Esophagus squamous epithelium (tissue), 4 donors: Measurements from ENCODE around the gene TNFSF11.

Experiments used
- POLR2A ChIP-seq, 4 donors: fragments of 450-650 bp; IDR thresholded peaks; one replicate each; pipeline ENCODE4 v1.6.1; 2017; ENCODE audit warnings: antibody characterized with exemption in 4 of 4, mild to moderate bottlenecking in 4 of 4, moderate library complexity in 3 of 4
- TF ChIP-seq, protein P1 (sequence below), 6 experiments: fragments of 450-650 bp in 4 of 6; fragments of 200-600 bp in 2 of 6; sonication (generic) in 2 of 6; IDR thresholded peaks; one replicate each; pipeline ENCODE4 v1.5.1; 2016 to 2019; ENCODE audit warnings: antibody characterized with exemption in 6 of 6, mild to moderate bottlenecking in 4 of 6, moderate library complexity in 4 of 6

DNA sequence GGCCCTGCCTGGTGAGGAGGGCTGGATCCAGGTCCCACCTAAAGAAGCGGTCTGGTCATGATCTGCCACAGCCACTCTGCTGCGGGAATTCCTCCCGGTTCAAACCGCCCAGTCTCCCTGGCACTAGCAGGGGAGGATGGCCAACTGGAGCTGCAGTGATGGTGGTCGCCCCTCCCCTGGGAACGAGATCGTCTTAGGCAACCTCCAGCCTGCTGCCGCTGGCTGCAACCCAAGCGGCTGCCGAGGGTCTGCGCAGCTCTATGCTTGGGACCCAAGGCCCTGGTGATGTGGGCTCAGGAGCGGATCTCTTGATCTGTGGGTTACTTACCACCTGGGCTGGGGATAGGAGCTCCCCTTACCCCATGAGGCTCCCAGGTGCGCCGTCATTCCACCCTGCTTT, 69.1 kb downstream of the TNFSF11 start:
- TF ChIP-seq, protein P1, sequence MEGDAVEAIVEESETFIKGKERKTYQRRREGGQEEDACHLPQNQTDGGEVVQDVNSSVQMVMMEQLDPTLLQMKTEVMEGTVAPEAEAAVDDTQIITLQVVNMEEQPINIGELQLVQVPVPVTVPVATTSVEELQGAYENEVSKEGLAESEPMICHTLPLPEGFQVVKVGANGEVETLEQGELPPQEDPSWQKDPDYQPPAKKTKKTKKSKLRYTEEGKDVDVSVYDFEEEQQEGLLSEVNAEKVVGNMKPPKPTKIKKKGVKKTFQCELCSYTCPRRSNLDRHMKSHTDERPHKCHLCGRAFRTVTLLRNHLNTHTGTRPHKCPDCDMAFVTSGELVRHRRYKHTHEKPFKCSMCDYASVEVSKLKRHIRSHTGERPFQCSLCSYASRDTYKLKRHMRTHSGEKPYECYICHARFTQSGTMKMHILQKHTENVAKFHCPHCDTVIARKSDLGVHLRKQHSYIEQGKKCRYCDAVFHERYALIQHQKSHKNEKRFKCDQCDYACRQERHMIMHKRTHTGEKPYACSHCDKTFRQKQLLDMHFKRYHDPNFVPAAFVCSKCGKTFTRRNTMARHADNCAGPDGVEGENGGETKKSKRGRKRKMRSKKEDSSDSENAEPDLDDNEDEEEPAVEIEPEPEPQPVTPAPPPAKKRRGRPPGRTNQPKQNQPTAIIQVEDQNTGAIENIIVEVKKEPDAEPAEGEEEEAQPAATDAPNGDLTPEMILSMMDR (IDR thresholded peaks at IDR 0.05) = no peak
- TF ChIP-seq POLR2A (IDR thresholded peaks at IDR 0.05) = no peak
